Uterus (tissue), 4 donors: ENCODE data around the gene TBC1D14. TPM values are rescaled to one million over a fixed set of nuclear protein-coding genes. Genes with fewer than 3 reads are reported as not detected.

Source experiments
- DNase-seq, 2 donors: peaks; one replicate each; pipeline ENCODE4 v3.0.0-alpha.2; 2019 to 2020
- H3K27ac ChIP-seq, 2 donors: fragments of 200-600 bp; sonication (generic); 1 replicate in 1 of 2; 2 replicates in 1 of 2; pipeline ENCODE4 v1.5.1; 2016 to 2018
- H3K27me3 ChIP-seq, 2 donors: fragments of 200-600 bp; sonication (generic); one replicate each; pipeline ENCODE4 v1.5.1; 2018 to 2019; ENCODE audit warnings: control low read depth in 1 of 2
- H3K36me3 ChIP-seq, 2 donors: fragments of 200-600 bp; sonication (generic); one replicate each; pipeline ENCODE4 v1.5.1; 2019; ENCODE audit warnings: control low read depth in 1 of 2
- H3K4me1 ChIP-seq, 2 donors: fragments of 200-600 bp; sonication (generic); one replicate each; pipeline ENCODE4 v1.5.1; 2018 to 2019; ENCODE audit warnings: control low read depth in 1 of 2
- H3K4me3 ChIP-seq, 2 donors: fragments of 200-600 bp; sonication (generic); 1 replicate in 1 of 2; 2 replicates in 1 of 2; pipeline ENCODE4 v1.5.1; 2018 to 2019; ENCODE audit warnings: mild to moderate bottlenecking in 1 of 2
- H3K9me3 ChIP-seq, 2 donors: fragments of 200-600 bp; sonication (generic); one replicate each; pipeline ENCODE4 v1.5.1; 2019; ENCODE audit warnings: control low read depth in 1 of 2
- POLR2A ChIP-seq, 2 donors: fragments of 450-650 bp; IDR thresholded peaks; one replicate each; pipeline ENCODE4 v1.6.1; 2016; ENCODE audit warnings: antibody characterized with exemption in 2 of 2, mild to moderate bottlenecking in 1 of 2, moderate library complexity in 1 of 2
- intact Hi-C: fragments of 100-400 bp; cut with DNase I; formaldehyde crosslinking; loops from one replicate; pipeline ENCODE4 v1.15.1; 2023; ENCODE audit warnings: low total_unique reads
- total RNA-seq, 4 donors: library from RNA; depleted of rRNA in 3 of 4; stranded (reverse); fragments of >200 nt in 3 of 4; gene quantifications; one replicate each; pipeline versions ENCODE4 v1.1.0 to v1.2.4, GENCODE V29; 2014 to 2023
- TF ChIP-seq, protein P1 (sequence below), 4 experiments: fragments of 200-600 bp in 2 of 4; fragments of 450-650 bp in 2 of 4; sonication (generic) in 2 of 4; IDR thresholded peaks; one replicate each; pipeline ENCODE4 v1.5.1; 2016 to 2019; ENCODE audit warnings: antibody characterized with exemption in 4 of 4, mild to moderate bottlenecking in 2 of 4, moderate library complexity in 1 of 4
- donor health status: DM: yes; HTN: yes; CAD: no.

Gene TBC1D14
- total RNA-seq, 4 donors from 2014 or later = 16.9 to 61.2 (median 28.1) TPM

DNA sequence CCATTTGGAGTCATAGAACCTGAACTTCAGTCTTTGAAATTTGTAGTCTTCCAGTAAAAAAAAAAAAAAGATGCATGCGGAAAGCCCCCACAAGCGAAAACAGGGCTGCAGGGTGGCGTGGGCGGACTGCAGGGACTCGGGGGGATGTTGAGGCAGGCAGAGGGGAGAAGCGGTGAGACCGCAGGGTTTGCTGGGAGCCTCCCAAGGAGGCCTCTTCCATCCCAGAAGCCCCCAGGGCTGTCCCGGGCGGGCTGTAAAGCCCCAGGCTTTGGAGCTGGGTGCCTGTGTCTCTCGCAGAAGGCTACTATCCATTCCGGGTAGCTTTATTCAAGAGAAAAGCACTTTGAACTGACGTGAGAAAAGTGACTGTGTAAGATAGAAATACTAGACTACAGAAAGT lies 86.9 kb downstream of the TBC1D14 start:
- no peaks in the 10 kb centered on the region for H3K36me3 ChIP-seq
- no peaks in the 10 kb centered on the region for H3K9me3 ChIP-seq
- no peak for DNase-seq
- H3K27ac ChIP-seq = no peak overlapping the region
- intact Hi-C loops = no loop called here
- no peak overlapping the region for H3K4me3 ChIP-seq
- no peaks in the 10 kb centered on the region for H3K27me3 ChIP-seq
- H3K4me1 ChIP-seq = peaks cover 0 to under 1% of the 10 kb centered on the region in 2 donors
- TF ChIP-seq POLR2A (IDR thresholded peaks at IDR 0.05) = no peak
- TF ChIP-seq, protein P1, sequence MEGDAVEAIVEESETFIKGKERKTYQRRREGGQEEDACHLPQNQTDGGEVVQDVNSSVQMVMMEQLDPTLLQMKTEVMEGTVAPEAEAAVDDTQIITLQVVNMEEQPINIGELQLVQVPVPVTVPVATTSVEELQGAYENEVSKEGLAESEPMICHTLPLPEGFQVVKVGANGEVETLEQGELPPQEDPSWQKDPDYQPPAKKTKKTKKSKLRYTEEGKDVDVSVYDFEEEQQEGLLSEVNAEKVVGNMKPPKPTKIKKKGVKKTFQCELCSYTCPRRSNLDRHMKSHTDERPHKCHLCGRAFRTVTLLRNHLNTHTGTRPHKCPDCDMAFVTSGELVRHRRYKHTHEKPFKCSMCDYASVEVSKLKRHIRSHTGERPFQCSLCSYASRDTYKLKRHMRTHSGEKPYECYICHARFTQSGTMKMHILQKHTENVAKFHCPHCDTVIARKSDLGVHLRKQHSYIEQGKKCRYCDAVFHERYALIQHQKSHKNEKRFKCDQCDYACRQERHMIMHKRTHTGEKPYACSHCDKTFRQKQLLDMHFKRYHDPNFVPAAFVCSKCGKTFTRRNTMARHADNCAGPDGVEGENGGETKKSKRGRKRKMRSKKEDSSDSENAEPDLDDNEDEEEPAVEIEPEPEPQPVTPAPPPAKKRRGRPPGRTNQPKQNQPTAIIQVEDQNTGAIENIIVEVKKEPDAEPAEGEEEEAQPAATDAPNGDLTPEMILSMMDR (IDR thresholded peaks at IDR 0.05) = no peak

- H3K27ac ChIP-seq = no peak overlapping the region
- no peak overlapping the region for H3K4me3 ChIP-seq
- intact Hi-C loops = no loop called here
- H3K9me3 ChIP-seq = no peaks in the 10 kb centered on the region
- no peaks in the 10 kb centered on the region for H3K27me3 ChIP-seq
- no peaks in the 10 kb centered on the region for H3K4me1 ChIP-seq
- H3K36me3 ChIP-seq = no peaks in the 10 kb centered on the region
- no peak for DNase-seq
- TF ChIP-seq, protein P1 (IDR thresholded peaks at IDR 0.05) = no peak
Measured at GRCh38 chr4:6999172-7000086, 89.8 kb downstream of the TBC1D14 start.

GRCh38 chr4:7000421-7001176 lies 91.0 kb downstream of the TBC1D14 start:
- no peaks in the 10 kb centered on the region for H3K9me3 ChIP-seq
- no peak overlapping the region for H3K27ac ChIP-seq
- no peaks in the 10 kb centered on the region for H3K27me3 ChIP-seq
- DNase-seq = no peak
- no peak for TF ChIP-seq POLR2A (IDR thresholded peaks at IDR 0.05)
- TF ChIP-seq, protein P1 (IDR thresholded peaks at IDR 0.05) = no peak
- intact Hi-C loops = no loop called here
- no peaks in the 10 kb centered on the region for H3K4me1 ChIP-seq
- H3K4me3 ChIP-seq = no peak overlapping the region
- H3K36me3 ChIP-seq = no peaks in the 10 kb centered on the region

GRCh38 chr4:7001271-7001670 lies 91.6 kb downstream of the TBC1D14 start:
- no peak overlapping the region for H3K27ac ChIP-seq
- no peak for DNase-seq
- H3K36me3 ChIP-seq = no peaks in the 10 kb centered on the region
- no peaks in the 10 kb centered on the region for H3K9me3 ChIP-seq
- no peak for TF ChIP-seq POLR2A (IDR thresholded peaks at IDR 0.05)
- TF ChIP-seq, protein P1 (IDR thresholded peaks at IDR 0.05) = no peak
- intact Hi-C loops = no loop called here
- H3K4me1 ChIP-seq = no peaks in the 10 kb centered on the region
- H3K27me3 ChIP-seq = no peaks in the 10 kb centered on the region
- no peak overlapping the region for H3K4me3 ChIP-seq

DNA sequence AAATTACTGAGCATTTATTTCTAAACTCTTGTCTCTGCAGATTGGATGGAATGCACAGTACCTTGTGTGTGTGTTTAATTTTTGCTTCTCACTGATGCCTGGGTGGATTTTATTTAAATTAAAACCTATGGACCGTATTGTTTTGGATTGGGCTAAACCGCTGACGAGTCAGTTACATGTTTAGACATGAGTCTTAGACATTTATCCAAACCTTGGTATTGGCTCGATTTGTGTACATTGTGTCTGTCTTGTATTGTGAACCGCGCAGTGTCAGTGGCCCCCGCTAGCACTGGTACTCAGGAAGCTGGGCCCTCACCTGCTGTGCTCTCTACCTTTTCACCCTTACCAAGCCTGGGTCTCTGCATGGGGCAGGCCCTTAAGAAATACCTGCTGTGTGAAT lies 92.7 kb downstream of the TBC1D14 start:
- H3K4me3 ChIP-seq = no peak overlapping the region
- H3K27ac ChIP-seq = no peak overlapping the region
- TF ChIP-seq, protein P1 (IDR thresholded peaks at IDR 0.05) = no peak
- no peak for TF ChIP-seq POLR2A (IDR thresholded peaks at IDR 0.05)
- no peaks in the 10 kb centered on the region for H3K36me3 ChIP-seq
- no peaks in the 10 kb centered on the region for H3K27me3 ChIP-seq
- intact Hi-C loops = no loop called here
- H3K4me1 ChIP-seq = no peaks in the 10 kb centered on the region
- DNase-seq = no peak
- no peaks in the 10 kb centered on the region for H3K9me3 ChIP-seq
